HepG2 (cell line): ENCODE results near the gene RNF150. TPM values are rescaled to one million over a fixed set of nuclear protein-coding genes. Genes with fewer than 3 reads are reported as not detected.

Source experiments
- FOSL1 ChIP-seq: sonication (generic); formaldehyde crosslinking; IDR thresholded peaks from 2 replicates; pipeline ENCODE4 v1.9.0; 2021; ENCODE audit warnings: missing genetic modification reagents, borderline replicate concordance
- KAT8 ChIP-seq: IDR thresholded peaks from 2 replicates; pipeline ENCODE4 v1.6.1; 2016; ENCODE audit warnings: missing genetic modification reagents, missing compliant biosample characterization
- PCBP2 ChIP-seq: fragments of 200-400 bp; formaldehyde crosslinking; optimal IDR thresholded peaks from 2 replicates; pipeline ENCODE3; 2018; ENCODE audit warnings: low read length, low read depth; ENCODE audit not compliant: poor library complexity, severe bottlenecking
- REPIN1 ChIP-seq: sonication (generic); formaldehyde crosslinking; IDR thresholded peaks from 2 replicates; pipeline ENCODE4 v1.8.0; 2022; ENCODE audit warnings: missing genetic modification reagents, low read depth, mild to moderate bottlenecking, borderline replicate concordance
- ZFP1 ChIP-seq: IDR thresholded peaks from 2 replicates; pipeline ENCODE4 v1.6.1; 2016
- ZNF484 ChIP-seq: sonication (generic); formaldehyde crosslinking; IDR thresholded peaks from 2 replicates; pipeline ENCODE4 v1.5.1; 2020; ENCODE audit warnings: mild to moderate bottlenecking, low read depth, missing genetic modification reagents, borderline replicate concordance
- ZNF530 ChIP-seq: sonication (generic); formaldehyde crosslinking; IDR thresholded peaks from 2 replicates; pipeline ENCODE4 v1.5.0; 2020; ENCODE audit warnings: low read depth, mild to moderate bottlenecking, missing genetic modification reagents
- polyA plus RNA-seq, 8 experiments: library from polyadenylated mRNA; depleted of rRNA in 3 of 8; stranded (reverse) in 7 of 8; unstranded in 1 of 8; fragments of >200 nt; fragmentation: Illumina TruSeq in 4 of 8; extraction: Trizol in 4 of 8; gene quantifications; 2 replicates each; pipeline versions ENCODE4 v1.2.1 to v1.2.3, GENCODE V29; 2011 to 2016; ENCODE audit warnings: low read depth in 4 of 8, missing spikeins in 1 of 8, mixed read lengths in 1 of 8; ENCODE audit not compliant: insufficient read depth in 1 of 8
- total RNA-seq, 5 experiments: library from RNA; depleted of rRNA; stranded (reverse); fragments of >200 nt; fragmentation: Illumina TruSeq; extraction: Trizol; gene quantifications; 2 replicates each; pipeline ENCODE4 v1.2.3, GENCODE V29; 2016; ENCODE audit warnings: low read depth in 1 of 5
- TF ChIP-seq, protein P1 (sequence below): sonication (generic); formaldehyde crosslinking; IDR thresholded peaks from one replicate; pipeline ENCODE4 v1.5.1; 2020; ENCODE audit warnings: mild to moderate bottlenecking, missing genetic modification reagents; ENCODE audit errors: not compliant biosample characterization
- TF ChIP-seq, protein P2 (sequence below): sonication (generic); formaldehyde crosslinking; IDR thresholded peaks from 2 replicates; pipeline ENCODE4 v1.4.0; 2020; ENCODE audit warnings: missing genetic modification reagents
- TF ChIP-seq, protein P3 (sequence below): sonication (generic); formaldehyde crosslinking; IDR thresholded peaks from 2 replicates; pipeline ENCODE4 v1.4.0; 2020; ENCODE audit warnings: missing genetic modification reagents
- TF ChIP-seq, protein P4 (sequence below): sonication (generic); formaldehyde crosslinking; IDR thresholded peaks from 2 replicates; pipeline ENCODE4 v1.4.0; 2020; ENCODE audit warnings: mild to moderate bottlenecking, low read depth, missing genetic modification reagents
- TF ChIP-seq, protein P5 (sequence below): IDR thresholded peaks from 2 replicates; pipeline ENCODE4 v1.6.1; 2016; ENCODE audit warnings: mild to moderate bottlenecking, missing biosample characterization, missing genetic modification reagents

The RNF150 gene
- total and polyA plus RNA-seq, 2 of the 13 experiments (the other 11 are each of a cell fraction or from before 2014, with no cell fraction given), result 0.02 to 0.03 TPM

DNA sequence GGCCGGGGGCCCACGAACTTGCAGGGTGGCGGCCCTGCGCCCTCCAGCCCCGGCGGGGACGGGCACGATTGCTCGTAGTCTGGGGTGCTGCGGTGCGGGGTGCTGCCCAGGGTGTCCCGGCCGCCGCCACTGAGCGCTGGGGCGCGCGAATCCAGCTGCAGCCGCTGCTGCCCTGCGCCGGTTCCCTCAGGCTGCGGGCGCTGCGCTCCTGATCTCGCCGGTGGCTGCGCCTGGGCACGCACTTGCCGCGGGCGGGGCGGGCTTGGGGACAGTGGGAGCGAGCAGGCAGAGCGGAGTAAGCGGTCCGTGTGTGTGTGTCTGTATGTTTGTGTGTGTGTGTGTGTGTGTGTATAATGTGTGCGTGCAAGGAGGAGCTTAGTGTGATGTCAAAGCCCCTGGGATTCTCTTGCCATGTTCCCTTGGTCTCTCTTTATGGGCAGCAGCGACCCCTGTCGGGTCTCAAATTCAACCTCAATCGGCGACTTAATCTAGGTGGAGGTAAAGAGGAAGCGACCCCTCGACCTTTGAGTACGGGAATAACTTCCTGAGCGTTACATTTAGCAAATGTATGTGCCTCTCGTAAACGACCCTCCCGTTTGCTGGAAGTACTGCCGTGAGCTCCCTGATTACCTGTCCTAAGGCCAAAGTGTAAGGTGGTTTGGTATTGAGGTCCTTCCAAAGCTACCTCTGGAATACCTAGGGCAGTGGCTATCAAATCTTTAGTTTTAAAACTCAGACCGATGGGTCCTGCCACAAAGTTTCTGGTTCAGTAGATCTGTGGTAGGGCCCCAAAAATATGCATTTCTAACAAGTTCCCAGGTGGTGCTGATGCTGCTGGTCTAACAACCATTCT is at the start of gene RNF150 (continued):
- TF ChIP-seq, protein P1, sequence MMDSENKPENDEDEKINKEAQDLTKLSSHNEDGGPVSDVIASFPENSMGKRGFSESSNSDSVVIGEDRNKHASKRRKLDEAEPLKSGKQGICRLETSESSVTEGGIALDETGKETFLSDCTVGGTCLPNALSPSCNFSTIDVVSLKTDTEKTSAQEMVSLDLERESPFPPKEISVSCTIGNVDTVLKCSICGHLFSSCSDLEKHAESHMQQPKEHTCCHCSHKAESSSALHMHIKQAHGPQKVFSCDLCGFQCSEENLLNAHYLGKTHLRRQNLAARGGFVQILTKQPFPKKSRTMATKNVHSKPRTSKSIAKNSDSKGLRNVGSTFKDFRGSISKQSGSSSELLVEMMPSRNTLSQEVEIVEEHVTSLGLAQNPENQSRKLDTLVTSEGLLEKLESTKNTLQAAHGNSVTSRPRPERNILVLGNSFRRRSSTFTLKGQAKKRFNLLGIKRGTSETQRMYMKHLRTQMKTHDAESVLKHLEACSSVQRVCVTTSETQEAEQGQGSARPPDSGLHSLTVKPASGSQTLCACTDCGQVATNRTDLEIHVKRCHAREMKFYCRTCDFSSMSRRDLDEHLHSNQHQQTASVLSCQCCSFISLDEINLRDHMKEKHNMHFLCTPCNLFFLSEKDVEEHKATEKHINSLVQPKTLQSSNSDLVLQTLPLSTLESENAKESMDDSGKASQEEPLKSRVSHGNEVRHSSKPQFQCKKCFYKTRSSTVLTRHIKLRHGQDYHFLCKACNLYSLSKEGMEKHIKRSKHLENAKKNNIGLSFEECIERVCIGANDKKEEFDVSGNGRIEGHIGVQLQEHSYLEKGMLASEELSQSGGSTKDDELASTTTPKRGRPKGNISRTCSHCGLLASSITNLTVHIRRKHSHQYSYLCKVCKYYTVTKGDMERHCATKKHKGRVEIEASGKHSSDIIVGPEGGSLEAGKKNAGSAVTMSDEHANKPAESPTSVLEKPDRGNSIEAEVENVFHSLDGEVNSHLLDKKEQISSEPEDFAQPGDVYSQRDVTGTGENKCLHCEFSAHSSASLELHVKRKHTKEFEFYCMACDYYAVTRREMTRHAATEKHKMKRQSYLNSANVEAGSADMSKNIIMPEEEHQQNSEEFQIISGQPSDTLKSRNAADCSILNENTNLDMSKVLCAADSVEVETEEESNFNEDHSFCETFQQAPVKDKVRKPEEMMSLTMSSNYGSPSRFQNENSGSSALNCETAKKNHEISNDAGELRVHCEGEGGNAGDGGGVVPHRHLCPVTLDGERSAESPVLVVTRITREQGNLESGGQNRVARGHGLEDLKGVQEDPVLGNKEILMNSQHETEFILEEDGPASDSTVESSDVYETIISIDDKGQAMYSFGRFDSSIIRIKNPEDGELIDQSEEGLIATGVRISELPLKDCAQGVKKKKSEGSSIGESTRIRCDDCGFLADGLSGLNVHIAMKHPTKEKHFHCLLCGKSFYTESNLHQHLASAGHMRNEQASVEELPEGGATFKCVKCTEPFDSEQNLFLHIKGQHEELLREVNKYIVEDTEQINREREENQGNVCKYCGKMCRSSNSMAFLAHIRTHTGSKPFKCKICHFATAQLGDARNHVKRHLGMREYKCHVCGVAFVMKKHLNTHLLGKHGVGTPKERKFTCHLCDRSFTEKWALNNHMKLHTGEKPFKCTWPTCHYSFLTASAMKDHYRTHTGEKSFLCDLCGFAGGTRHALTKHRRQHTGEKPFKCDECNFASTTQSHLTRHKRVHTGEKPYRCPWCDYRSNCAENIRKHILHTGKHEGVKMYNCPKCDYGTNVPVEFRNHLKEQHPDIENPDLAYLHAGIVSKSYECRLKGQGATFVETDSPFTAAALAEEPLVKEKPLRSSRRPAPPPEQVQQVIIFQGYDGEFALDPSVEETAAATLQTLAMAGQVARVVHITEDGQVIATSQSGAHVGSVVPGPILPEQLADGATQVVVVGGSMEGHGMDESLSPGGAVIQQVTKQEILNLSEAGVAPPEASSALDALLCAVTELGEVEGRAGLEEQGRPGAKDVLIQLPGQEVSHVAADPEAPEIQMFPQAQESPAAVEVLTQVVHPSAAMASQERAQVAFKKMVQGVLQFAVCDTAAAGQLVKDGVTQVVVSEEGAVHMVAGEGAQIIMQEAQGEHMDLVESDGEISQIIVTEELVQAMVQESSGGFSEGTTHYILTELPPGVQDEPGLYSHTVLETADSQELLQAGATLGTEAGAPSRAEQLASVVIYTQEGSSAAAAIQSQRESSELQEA (CRISPR knock-in tag), result no peak
- no peak for TF ChIP-seq ZNF530 (CRISPR knock-in tag)
- TF ChIP-seq ZFP1 (CRISPR knock-in tag), result no peak
- TF ChIP-seq, protein P2, sequence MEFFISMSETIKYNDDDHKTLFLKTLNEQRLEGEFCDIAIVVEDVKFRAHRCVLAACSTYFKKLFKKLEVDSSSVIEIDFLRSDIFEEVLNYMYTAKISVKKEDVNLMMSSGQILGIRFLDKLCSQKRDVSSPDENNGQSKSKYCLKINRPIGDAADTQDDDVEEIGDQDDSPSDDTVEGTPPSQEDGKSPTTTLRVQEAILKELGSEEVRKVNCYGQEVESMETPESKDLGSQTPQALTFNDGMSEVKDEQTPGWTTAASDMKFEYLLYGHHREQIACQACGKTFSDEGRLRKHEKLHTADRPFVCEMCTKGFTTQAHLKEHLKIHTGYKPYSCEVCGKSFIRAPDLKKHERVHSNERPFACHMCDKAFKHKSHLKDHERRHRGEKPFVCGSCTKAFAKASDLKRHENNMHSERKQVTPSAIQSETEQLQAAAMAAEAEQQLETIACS, result no peak
- TF ChIP-seq, protein P3, sequence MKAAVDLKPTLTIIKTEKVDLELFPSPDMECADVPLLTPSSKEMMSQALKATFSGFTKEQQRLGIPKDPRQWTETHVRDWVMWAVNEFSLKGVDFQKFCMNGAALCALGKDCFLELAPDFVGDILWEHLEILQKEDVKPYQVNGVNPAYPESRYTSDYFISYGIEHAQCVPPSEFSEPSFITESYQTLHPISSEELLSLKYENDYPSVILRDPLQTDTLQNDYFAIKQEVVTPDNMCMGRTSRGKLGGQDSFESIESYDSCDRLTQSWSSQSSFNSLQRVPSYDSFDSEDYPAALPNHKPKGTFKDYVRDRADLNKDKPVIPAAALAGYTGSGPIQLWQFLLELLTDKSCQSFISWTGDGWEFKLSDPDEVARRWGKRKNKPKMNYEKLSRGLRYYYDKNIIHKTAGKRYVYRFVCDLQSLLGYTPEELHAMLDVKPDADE (CRISPR knock-in tag), result no peak
- no peak for TF ChIP-seq PCBP2
- TF ChIP-seq FOSL1 (CRISPR knock-in tag), result no peak
- TF ChIP-seq REPIN1 (CRISPR knock-in tag), result peak; percentile 49; the same call in 1 of the 2 replicates
- TF ChIP-seq, protein P4, sequence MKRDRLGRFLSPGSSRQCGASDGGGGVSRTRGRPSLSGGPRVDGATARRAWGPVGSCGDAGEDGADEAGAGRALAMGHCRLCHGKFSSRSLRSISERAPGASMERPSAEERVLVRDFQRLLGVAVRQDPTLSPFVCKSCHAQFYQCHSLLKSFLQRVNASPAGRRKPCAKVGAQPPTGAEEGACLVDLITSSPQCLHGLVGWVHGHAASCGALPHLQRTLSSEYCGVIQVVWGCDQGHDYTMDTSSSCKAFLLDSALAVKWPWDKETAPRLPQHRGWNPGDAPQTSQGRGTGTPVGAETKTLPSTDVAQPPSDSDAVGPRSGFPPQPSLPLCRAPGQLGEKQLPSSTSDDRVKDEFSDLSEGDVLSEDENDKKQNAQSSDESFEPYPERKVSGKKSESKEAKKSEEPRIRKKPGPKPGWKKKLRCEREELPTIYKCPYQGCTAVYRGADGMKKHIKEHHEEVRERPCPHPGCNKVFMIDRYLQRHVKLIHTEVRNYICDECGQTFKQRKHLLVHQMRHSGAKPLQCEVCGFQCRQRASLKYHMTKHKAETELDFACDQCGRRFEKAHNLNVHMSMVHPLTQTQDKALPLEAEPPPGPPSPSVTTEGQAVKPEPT (CRISPR knock-in tag), result 0 out of 2 replicates have a peak, but pooled peaks have one; percentile 58
- TF ChIP-seq ZNF484 (CRISPR knock-in tag), result no peak
- no peak for TF ChIP-seq KAT8 (CRISPR knock-in tag)
- TF ChIP-seq, protein P5, sequence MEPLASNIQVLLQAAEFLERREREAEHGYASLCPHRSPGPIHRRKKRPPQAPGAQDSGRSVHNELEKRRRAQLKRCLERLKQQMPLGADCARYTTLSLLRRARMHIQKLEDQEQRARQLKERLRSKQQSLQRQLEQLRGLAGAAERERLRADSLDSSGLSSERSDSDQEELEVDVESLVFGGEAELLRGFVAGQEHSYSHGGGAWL (CRISPR knock-in tag), result no peak
